Measurements from ENCODE around the gene MGAT5B.

- no peak for TF ChIP-seq CTCF (conservative IDR thresholded peaks at IDR 0.05 in 1 of 2, IDR thresholded peaks at IDR 0.05 in 1 of 2; ENCODE audit: low read depth in 1 of 2, low read length in 2 of 2)
- TF ChIP-seq EZH2 (IDR thresholded peaks at IDR 0.05; ENCODE audit: low read length, missing control alignments) = no peak
Observed at GRCh38 chr17:76841776-76842405, 26.3 kb upstream of the MGAT5B start.

Measured in fibroblast of lung (primary cell).